B cell (primary cell): ENCODE measurements around the gene EMP3. TPM values are rescaled to one million over a fixed set of nuclear protein-coding genes. Genes with fewer than 3 reads are reported as not detected.

Source experiments
- ATAC-seq: fragments of 200-7000 bp; cut with Tn5 transposase; one replicate; pipeline ENCODE4 v1.10.0; 2021; ENCODE audit warnings: low read depth, mild to moderate bottlenecking, moderate number of reproducible peaks, moderate library complexity
- CTCF ChIA-PET: fragments of 350-600 bp; sonication (Branson Sonifier 250); formaldehyde crosslinking; loops from one replicate; lab custom pipeline; 2021; ENCODE audit warnings: antibody characterized with exemption, inconsistent platforms; lab: Charles Lee
- POLR2A ChIA-PET: fragments of 350-600 bp; sonication (Branson Sonifier 250); formaldehyde crosslinking; loops from one replicate; lab custom pipeline; 2021; ENCODE audit warnings: antibody characterized with exemption; lab: Charles Lee
- DNase-seq: peaks from one replicate; pipeline ENCODE4 v3.0.0; 2013
- H2AFZ ChIP-seq: 2 replicates; pipeline ENCODE4 v1.6.1; 2012; ENCODE audit warnings: mild to moderate bottlenecking, low read depth, low read length; ENCODE audit not compliant: insufficient read depth, poor library complexity, severe bottlenecking
- H3K27ac ChIP-seq, 2 donors: 1 replicate in 1 of 2; 2 replicates in 1 of 2; pipeline ENCODE4 v1.5.1; 2012 to 2013; ENCODE audit warnings: low read length in 2 of 2, mild to moderate bottlenecking in 2 of 2, moderate library complexity in 1 of 2
- H3K27me3 ChIP-seq, 4 experiments: fragments of 200-600 bp in 1 of 4; sonication (generic) in 1 of 4; replicated peaks in 1 of 4; 1 replicate in 2 of 4; 2 replicates in 2 of 4; pipeline versions ENCODE4 v1.6.1 to v1.7.0; 2013 to 2016; ENCODE audit warnings: low read length in 3 of 4, mild to moderate bottlenecking in 2 of 4, mixed read lengths in 1 of 4, moderate library complexity in 1 of 4; ENCODE audit not compliant: insufficient read depth in 4 of 4, control insufficient read depth in 3 of 4; ENCODE audit errors: control extremely low read depth in 1 of 4
- H3K36me3 ChIP-seq, 2 experiments: replicated peaks in 1 of 2; 1 replicate in 1 of 2; 2 replicates in 1 of 2; pipeline versions ENCODE4 v1.6.1 to v1.7.1; 2013; ENCODE audit warnings: low read length in 1 of 2; ENCODE audit not compliant: insufficient read depth in 2 of 2, control insufficient read depth in 1 of 2; ENCODE audit errors: control extremely low read depth in 1 of 2, extremely low read depth in 1 of 2
- H3K4me1 ChIP-seq, 2 donors: fragments of 200-600 bp in 1 of 2; sonication (generic) in 1 of 2; 1 replicate in 1 of 2; 2 replicates in 1 of 2; pipeline versions ENCODE4 v1.5.1 to v1.6.1; 2013 to 2017; ENCODE audit warnings: low read length in 2 of 2; ENCODE audit not compliant: control insufficient read depth in 2 of 2, insufficient read depth in 2 of 2
- H3K4me2 ChIP-seq: replicated peaks from 2 replicates; pipeline ENCODE3; 2012; ENCODE audit warnings: mild to moderate bottlenecking, low read depth, low read length; ENCODE audit not compliant: poor library complexity, severe bottlenecking
- H3K4me3 ChIP-seq, 5 experiments: fragments of 200-600 bp in 1 of 5; sonication (generic) in 1 of 5; 1 replicate in 3 of 5; 2 replicates in 2 of 5; pipeline versions ENCODE4 v1.5.1 to v1.7.0; 2011 to 2016; ENCODE audit warnings: low read length in 4 of 5, mild to moderate bottlenecking in 4 of 5, low read depth in 2 of 5, control low read depth in 1 of 5, moderate library complexity in 1 of 5; ENCODE audit not compliant: insufficient read depth in 1 of 5; ENCODE audit errors: control extremely low read depth in 1 of 5, extremely low read depth in 1 of 5
- H3K79me2 ChIP-seq: fragments of 200-600 bp; sonication (generic); one replicate; pipeline ENCODE4 v1.6.0; 2016; ENCODE audit warnings: low read length; ENCODE audit not compliant: control insufficient read depth, insufficient read depth
- H3K9ac ChIP-seq: fragments of 200-600 bp; sonication (generic); 2 replicates; pipeline ENCODE4 v1.6.1; 2017; ENCODE audit warnings: mild to moderate bottlenecking, low read length, moderate library complexity
- H3K9me3 ChIP-seq, 3 donors: one replicate each; pipeline versions ENCODE4 v1.6.1 to v1.7.1; 2013; ENCODE audit warnings: low read length in 2 of 3; ENCODE audit not compliant: control insufficient read depth in 2 of 3, insufficient read depth in 1 of 3; ENCODE audit errors: control extremely low read depth in 1 of 3
- H4K20me1 ChIP-seq: 2 replicates; pipeline ENCODE4 v1.6.0; 2012; ENCODE audit warnings: mild to moderate bottlenecking, low read length; ENCODE audit not compliant: insufficient read depth, control insufficient read depth, poor library complexity, severe bottlenecking
- H3K27ac Mint-ChIP-seq: one replicate; pipeline ENCODE4 v1.8.0; 2021; ENCODE audit warnings: mixed read lengths
- H3K27me3 Mint-ChIP-seq: one replicate; pipeline ENCODE4 v1.8.0; 2021; ENCODE audit warnings: mixed read lengths
- H3K4me1 Mint-ChIP-seq: one replicate; pipeline ENCODE4 v1.8.0; 2021; ENCODE audit warnings: mixed read lengths
- H3K4me3 Mint-ChIP-seq: one replicate; pipeline ENCODE4 v1.8.0; 2021; ENCODE audit warnings: mixed read lengths
- H3K9me3 Mint-ChIP-seq: one replicate; pipeline ENCODE4 v1.8.0; 2022; ENCODE audit warnings: mixed read lengths; ENCODE audit not compliant: insufficient read depth
- EZH2 ChIP-seq: IDR thresholded peaks from 2 replicates; pipeline ENCODE4 v1.6.1; 2012; ENCODE audit warnings: borderline replicate concordance, low read depth, mild to moderate bottlenecking, moderate library complexity, low read length; ENCODE audit not compliant: insufficient read depth, poor library complexity, severe bottlenecking
- WGBS: methylation state at CpG from one replicate; pipeline ENCODE4 v1.1.5; 2013; ENCODE audit warnings: missing lambda C conversion rate; ENCODE audit not compliant: insufficient coverage; 5-methylcytosine and 5-hydroxymethylcytosine counted together
- intact Hi-C: fragments of 100-400 bp; cut with micrococcal nuclease; formaldehyde crosslinking; loops from one replicate; pipeline ENCODE4 v1.10.0; 2022
- polyA plus RNA-seq: library from polyadenylated mRNA; depleted of rRNA; stranded (reverse); fragments of >200 nt; gene quantifications from 2 replicates; pipeline ENCODE4 v1.2.3, GENCODE V29; 2012
- total RNA-seq, 2 donors: library from RNA; stranded (reverse); fragments of 120-200 nt in 1 of 2; gene quantifications; 1 replicate in 1 of 2; 2 replicates in 1 of 2; pipeline versions ENCODE4 v1.2.3 to v1.2.4, GENCODE V29; 2013 to 2022
- TF ChIP-seq, protein P1 (sequence below): fragments of 200-600 bp; IDR thresholded peaks from one replicate; pipeline ENCODE4 v1.8.0; 2022; ENCODE audit warnings: antibody characterized with exemption, mild to moderate bottlenecking

Gene EMP3
- total and polyA plus RNA-seq, 2 donors (not counting 1 experiment from before 2014, with no cell fraction given), result 326 to 595 TPM

DNA sequence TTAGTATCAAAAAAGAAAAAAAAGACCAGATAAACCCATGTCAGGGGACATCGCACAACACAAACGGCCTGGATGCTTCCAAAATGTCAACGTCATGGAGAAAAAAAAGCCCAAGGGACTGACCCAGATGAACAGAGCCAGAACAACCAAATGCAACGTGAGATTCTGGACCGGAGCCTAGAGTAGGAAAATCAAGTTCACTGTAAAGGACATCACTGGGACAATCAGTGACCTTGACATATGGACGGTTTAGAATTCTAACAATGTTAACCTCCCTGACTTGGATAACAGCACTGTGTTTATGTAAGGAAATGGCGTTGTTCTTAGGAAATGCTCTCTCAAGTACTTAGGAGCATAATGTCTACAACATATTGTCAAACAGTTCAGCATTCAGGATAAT is 15.1 kb upstream of the EMP3 start:
- no peaks in the 10 kb centered on the region for H3K9me3 Mint-ChIP-seq
- Histone ChIP-seq H4K20me1 (no peaks in the 10 kb centered on the region), H3K79me2 (no peaks in the 10 kb centered on the region), H3K27me3 (no peaks in the 10 kb centered on the region), H3K36me3 (no peaks in the 10 kb centered on the region), H3K4me2 (no peak overlapping the region), H2AFZ (no peak overlapping the region), H3K4me1 (no peaks in the 10 kb centered on the region), H3K4me3 (no peak overlapping the region), H3K9ac (no peak overlapping the region), H3K27ac (no peak overlapping the region), H3K9me3 (no peaks in the 10 kb centered on the region)
- H3K27me3 Mint-ChIP-seq, result peaks cover 6% of the 10 kb centered on the region
- no peak for DNase-seq
- H3K4me3 Mint-ChIP-seq, result no peak overlapping the region
- no peak for TF ChIP-seq EZH2
- TF ChIP-seq, protein P1, sequence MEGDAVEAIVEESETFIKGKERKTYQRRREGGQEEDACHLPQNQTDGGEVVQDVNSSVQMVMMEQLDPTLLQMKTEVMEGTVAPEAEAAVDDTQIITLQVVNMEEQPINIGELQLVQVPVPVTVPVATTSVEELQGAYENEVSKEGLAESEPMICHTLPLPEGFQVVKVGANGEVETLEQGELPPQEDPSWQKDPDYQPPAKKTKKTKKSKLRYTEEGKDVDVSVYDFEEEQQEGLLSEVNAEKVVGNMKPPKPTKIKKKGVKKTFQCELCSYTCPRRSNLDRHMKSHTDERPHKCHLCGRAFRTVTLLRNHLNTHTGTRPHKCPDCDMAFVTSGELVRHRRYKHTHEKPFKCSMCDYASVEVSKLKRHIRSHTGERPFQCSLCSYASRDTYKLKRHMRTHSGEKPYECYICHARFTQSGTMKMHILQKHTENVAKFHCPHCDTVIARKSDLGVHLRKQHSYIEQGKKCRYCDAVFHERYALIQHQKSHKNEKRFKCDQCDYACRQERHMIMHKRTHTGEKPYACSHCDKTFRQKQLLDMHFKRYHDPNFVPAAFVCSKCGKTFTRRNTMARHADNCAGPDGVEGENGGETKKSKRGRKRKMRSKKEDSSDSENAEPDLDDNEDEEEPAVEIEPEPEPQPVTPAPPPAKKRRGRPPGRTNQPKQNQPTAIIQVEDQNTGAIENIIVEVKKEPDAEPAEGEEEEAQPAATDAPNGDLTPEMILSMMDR, result no peak
- H3K4me1 Mint-ChIP-seq, result no peaks in the 10 kb centered on the region
- ATAC-seq, result no peak
- POLR2A ChIA-PET, result interaction anchor here (0.6 kb wide), 2 partner anchors 144 to 1670 kb away, joined by 3 to 4 read pairs; no protein-coding TSS in a partner anchor
- CTCF ChIA-PET, result no interaction called here
- WGBS, result 91% methylated on average over 5 of the region's 7 CpGs
- H3K27ac Mint-ChIP-seq, result no peak overlapping the region
- intact Hi-C loops, result no loop called here

DNA sequence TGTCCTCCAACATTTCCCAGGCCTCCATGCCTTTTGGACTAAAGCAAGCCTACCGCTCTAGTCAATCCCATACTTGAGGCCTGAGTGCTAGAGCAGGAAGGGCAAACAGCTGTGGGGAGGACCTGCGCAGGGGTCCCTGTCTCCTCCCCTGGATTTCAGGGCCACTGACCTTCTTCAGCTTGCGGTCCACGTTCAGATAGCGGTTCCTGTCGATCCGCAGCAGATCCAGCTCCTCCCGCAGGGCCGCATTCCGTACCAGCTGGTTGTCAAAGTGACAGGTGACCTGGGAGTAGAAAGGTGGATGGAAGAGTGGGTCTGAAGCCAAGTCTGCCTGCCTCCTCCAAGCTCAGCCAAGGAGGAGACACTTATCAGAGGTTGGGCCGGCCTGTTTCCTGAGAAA is 14.0 kb upstream of the EMP3 start:
- ChIA-PET CTCF (no interaction called here), POLR2A (no interaction called here)
- H3K27ac ChIP-seq, result no peak overlapping the region
- Mint-ChIP-seq H3K27me3 (peaks cover 6% of the 10 kb centered on the region), H3K27ac (no peak overlapping the region), H3K4me3 (no peak overlapping the region), H3K9me3 (no peaks in the 10 kb centered on the region), H3K4me1 (no peaks in the 10 kb centered on the region)
- H3K36me3 ChIP-seq, result no peaks in the 10 kb centered on the region
- ATAC-seq, result no peak
- 97% methylated on average over 11 of the region's 11 CpGs for WGBS
- no peak overlapping the region for H2AFZ ChIP-seq
- no peaks in the 10 kb centered on the region for H4K20me1 ChIP-seq
- no peaks in the 10 kb centered on the region for H3K79me2 ChIP-seq
- DNase-seq, result no peak
- no peak overlapping the region for H3K9ac ChIP-seq
- TF ChIP-seq, protein P1, result no peak
- TF ChIP-seq EZH2, result no peak
- no peak overlapping the region for H3K4me2 ChIP-seq
- H3K4me1 ChIP-seq, result no peaks in the 10 kb centered on the region
- intact Hi-C loops, result no loop called here
- H3K9me3 ChIP-seq, result no peaks in the 10 kb centered on the region
- no peaks in the 10 kb centered on the region for H3K27me3 ChIP-seq
- H3K4me3 ChIP-seq, result no peak overlapping the region
